LNCaP clone FGC (cell line): ENCODE measurements around the gene SMC3.

Source experiments
- DNase-seq: peaks from one replicate; pipeline ENCODE4 v3.0.0-alpha.2; 2011; ENCODE audit warnings: low read depth
- H3K4me3 ChIP-seq: 2 replicates; pipeline ENCODE4 v1.5.1; 2011; ENCODE audit warnings: mild to moderate bottlenecking, low read depth, low read length, control low read depth
- CTCF ChIP-seq: IDR thresholded peaks from 2 replicates; pipeline ENCODE4 v1.5.1; 2012; ENCODE audit warnings: mild to moderate bottlenecking; ENCODE audit not compliant: control insufficient read depth, insufficient read depth; ENCODE audit errors: extremely low read depth

Gene SMC3

GRCh38 chr10:110558041-110558440 lies 9.5 kb upstream of the SMC3 start:
- DNase-seq, result no peak
- no peak for TF ChIP-seq CTCF
- H3K4me3 ChIP-seq, result no peak overlapping the region

GRCh38 chr10:110560012-110560411 lies 7.5 kb upstream of the SMC3 start:
- no peak for TF ChIP-seq CTCF
- DNase-seq, result no peak
- no peak overlapping the region for H3K4me3 ChIP-seq

- no peak for DNase-seq
- TF ChIP-seq CTCF, result no peak
- no peak overlapping the region for H3K4me3 ChIP-seq
Observed at GRCh38 chr10:110561292-110561691, 6.2 kb upstream of the SMC3 start.

- no peak for TF ChIP-seq CTCF
- DNase-seq, result no peak
- H3K4me3 ChIP-seq, result no peak overlapping the region
Observed at GRCh38 chr10:110562348-110562747, 5.1 kb upstream of the SMC3 start.

GRCh38 chr10:110563132-110563531 lies 4.4 kb upstream of the SMC3 start:
- TF ChIP-seq CTCF, result no peak
- no peak for DNase-seq
- no peak overlapping the region for H3K4me3 ChIP-seq

- no peak for DNase-seq
- peak overlapping the region; percentile 84 for H3K4me3 ChIP-seq
- TF ChIP-seq CTCF, result no peak
Observed at GRCh38 chr10:110566472-110567200, 859 bp upstream of the SMC3 start.
